NCI-H2196 (cell line): ENCODE results near the gene GPR108.

Experiments used
- DNase-seq: peaks from one replicate; lab custom pipeline; 2025; ENCODE audit not compliant: unreplicated experiment; lab: John Stamatoyannopoulos, UW

Gene GPR108

DNA sequence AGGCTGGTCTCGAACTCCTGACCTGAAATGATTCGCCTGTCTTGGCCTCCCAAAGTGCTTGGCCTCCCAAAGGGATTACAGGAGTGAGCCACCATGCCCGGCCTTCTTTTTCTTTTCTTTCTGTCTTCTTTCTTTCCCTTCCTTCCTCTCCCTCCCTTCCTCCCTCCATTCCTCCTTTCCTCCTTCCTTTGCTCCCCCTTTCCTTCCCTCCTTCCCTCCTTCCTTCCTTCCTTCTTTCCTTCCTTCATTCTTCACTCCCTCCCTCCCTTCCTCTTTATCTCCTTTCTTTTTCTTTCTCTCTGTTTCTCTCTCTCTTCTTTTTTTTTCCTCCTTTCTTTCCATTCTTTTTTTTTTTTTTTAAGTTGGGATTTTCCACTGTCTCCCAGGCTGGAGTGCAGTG lies 29.0 kb downstream of the GPR108 start:
- no peak for DNase-seq

DNA sequence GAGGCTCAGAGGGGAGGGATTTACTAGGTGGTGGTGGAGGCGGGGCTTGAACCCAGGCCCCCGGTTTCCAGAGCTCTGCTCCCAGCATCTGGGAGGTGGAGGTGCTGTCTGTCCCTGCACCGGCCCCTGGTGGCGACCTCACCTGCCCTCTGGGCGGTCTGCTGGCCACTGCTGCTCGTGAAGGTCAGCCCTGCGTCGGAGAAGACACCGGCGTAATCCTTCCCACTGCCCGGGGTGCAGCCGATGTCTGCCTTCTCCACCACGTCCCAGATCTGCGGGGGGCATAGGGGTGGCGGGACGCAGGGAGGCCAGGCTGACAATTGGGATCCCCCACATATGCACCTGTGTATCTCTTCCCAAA lies 29.7 kb downstream of the GPR108 start:
- no peak for DNase-seq

DNA sequence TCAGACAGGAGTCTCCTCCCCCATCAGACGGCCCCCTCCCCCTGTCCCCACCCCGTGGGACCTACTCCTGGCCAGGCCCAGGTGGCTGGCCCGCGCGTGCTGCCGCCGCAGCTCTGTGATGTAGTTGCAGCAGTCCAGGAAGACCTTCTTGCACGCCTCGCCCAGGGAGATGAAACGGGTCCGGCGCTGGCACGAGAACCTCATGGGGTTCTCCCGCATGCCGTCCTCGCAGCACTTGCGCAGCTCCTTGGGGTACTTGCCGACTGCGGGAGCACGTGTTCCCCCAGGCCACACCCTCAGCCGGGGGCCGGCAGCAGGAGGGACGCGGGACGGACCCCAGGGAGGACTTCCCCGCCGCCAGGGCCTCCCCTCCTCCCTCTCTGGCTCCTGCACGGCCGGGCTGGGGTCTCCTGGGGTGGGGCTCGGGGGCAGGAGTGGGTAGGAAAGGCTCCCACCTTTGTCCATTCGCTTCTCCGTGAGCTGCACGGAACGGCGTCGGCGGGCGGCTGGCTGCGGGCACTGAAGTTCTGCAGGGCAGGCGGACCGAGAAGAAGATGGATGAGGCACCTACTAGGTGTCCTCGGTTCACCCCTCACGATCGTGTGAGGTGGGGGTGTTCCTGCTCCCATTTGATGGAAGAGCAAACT lies 30.2 kb downstream of the GPR108 start:
- no peak for DNase-seq

DNA sequence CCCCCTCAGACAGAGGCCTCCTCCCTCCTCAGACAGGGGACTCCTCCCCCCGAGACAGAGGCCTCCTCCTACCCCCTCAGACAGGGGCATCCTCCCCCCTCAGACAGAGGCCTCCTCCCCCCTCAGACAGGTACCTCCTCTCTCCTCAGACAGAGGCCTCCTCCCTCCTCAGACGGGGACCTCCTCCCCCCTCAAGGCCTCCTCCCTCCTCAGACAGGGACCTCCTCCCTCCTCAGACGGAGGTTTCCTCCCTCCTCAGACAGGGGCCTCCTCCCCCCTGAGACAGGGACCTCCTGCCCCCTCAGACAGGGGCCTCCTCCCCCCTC lies 30.8 kb downstream of the GPR108 start:
- no peak for DNase-seq

DNA sequence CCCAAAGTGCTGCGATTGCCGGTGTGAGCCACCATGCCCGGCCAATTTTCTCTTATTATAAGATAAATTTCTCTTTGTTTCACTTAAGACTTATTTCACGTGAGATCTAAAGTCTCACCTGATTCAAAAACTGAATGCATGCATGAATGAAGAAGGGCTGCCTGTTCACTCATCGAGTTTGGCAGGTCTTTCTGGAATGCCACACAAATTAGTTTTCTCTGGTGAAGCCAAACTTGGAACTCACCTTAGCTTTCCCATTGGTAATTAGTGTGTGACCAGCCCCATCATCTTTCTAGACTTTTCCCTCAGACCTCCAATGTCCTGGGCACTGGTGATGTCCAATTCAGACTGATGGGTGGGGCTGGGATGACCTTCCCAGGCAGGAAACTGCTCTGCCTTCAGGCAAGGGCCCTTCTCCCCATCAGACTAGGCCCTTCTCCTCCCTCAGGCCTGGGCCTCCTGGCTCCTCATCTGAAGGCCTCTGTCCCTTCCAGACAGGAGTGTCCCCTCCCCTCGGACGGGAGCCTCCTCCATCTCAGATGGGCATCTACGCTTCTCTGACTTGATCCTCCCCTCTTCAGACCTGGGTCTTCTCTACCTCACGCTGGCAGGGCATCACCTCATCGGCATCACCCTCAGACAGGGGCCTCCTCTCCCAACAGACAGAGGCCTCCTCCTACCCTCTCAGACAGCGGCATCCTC lies 31.3 kb downstream of the GPR108 start:
- DNase-seq: no peak

DNA sequence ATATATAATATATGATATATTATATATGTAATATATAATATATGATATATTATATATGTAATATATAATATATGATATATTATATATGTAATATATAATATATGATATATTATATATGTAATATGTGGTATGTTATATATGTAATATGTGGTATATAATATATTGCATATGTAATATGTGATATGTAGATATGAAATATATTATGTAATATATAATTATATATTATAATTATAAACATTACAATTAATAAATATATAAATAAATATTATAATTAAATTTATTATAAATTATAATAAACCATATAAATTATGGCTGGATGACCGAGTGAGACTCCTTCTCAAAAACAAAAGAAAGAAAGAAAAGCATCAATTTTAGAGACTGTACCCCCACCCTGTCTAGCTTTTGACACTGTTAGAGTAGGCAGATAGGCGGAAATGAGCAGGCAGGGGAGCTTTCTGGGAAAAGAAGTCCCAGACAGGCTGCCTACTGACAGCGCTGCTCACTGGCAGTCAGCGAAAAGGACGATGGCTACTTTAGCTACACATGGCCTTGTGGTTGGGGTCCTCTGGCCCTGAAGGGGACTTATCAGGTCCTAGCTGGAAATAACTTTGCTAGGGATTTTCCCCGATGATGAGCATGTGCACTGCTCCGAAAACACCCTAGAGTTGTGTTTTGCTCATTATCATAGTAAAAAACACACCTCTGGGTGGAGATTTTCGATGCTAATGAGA lies 36.6 kb downstream of the GPR108 start:
- no peak for DNase-seq

DNA sequence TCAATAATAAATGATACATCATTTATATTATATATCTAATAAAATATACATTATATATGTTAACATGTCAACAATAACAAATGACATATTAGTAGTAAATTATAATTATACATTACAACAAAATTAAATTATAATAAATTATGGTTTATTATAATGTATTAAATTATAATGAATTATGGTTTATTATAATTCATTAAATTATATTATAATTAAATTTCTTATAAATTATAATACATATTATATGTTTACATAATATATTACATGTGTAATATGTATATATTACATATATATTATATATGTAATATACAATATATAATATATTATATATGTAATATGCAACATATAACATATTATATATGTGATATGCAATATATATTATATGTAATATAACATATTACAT lies 37.4 kb downstream of the GPR108 start:
- no peak for DNase-seq

DNA sequence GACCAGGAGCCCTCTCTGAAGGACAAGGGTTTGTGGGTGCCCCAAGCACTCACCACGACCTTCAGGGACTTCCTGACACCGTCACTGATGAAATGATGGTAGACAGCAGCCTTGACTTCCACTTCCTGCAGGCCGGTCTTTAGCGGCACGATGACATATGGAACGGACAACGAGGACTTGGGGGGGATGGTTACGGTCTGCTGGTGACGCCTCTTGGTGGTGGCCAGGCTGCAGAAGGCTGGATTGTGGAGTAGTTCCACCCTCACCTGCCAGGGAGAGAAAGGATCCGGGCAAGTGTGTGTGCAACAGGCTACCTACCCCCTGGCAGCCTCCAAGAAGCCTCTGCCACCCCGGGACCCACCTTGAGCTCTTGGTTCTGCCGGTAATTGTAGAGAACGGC lies 40.1 kb downstream of the GPR108 start:
- DNase-seq: no peak

DNA sequence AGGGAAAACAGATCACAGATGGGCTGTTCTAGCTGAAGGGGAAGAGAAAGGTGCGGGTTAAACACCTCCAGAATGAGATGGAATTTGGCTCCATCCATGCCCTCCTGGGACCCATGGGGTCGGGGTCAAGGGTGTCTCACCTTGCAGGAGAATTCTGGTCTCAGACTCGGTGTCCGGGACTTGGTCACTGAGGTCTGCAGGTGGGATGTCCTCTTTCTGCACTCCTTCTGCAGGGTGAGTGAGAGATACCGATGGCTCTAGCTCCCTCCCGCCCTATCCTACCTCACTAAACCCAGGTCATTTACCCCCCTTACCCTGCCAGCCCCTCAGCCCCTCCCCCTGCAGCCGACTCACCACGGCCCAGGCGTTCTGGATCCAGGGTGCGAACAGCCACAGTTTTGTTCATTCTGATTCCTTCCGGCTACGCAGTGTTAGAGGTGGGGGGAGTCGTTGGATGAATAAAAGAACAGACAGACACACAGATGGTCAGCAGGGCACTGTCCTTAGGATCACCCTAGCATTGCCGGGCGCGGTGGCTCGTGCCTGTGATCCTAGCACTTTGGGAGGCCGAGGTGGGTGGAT lies 41.0 kb downstream of the GPR108 start:
- DNase-seq: no peak

DNA sequence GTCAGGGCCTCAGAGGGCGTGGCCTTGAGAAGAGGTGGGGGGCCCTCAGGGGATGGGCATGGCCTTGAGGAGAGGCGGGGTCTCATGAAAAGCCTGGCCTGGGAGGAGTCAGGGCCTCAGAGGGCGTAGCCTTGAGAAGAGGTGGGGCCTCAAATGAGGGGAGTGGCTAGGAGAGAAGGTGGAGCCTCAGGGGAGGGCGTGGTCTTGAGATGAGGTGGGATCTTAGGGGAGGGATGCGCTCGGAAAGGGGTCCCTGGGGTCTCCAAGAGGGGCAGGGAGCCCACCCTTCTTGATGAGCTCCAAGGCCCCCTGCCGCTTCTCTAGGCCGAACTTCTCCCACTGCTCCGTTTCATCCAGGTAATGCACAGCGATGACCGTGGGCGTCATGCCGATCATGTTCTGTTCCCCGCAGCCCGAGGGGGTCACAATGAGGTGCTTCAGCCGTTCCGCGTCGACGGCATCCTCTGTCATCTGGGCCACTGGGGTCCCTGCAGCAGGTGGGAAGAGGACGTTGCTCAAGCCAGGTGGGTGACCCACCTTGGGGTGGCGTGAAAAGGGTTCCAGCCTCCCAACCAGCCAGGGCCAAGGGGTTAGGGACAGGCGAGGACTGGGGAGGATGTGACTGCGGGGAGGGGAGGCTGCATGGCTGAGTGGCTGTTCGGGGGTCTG lies 43.1 kb downstream of the GPR108 start:
- no peak for DNase-seq

DNA sequence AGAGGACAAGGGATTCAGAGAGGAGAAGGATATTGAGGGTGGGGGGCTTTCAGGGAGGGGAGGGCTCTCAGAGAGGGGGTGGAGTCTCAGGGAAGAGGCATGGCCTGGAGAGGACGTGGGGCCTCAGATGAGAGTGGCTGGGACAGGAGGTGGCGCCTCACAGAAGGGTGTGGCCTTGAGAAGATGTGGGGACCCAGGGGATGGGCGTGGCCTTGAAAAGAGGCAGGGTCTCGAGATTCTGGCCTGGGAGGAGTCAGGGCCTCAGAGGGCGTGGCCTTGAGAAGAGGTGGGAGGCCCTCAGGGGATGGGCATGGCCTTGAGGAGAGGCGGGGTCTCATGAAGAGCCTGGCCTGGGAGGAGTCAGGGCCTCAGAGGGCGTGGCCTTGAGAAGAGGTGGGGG lies 43.7 kb downstream of the GPR108 start:
- no peak for DNase-seq

DNA sequence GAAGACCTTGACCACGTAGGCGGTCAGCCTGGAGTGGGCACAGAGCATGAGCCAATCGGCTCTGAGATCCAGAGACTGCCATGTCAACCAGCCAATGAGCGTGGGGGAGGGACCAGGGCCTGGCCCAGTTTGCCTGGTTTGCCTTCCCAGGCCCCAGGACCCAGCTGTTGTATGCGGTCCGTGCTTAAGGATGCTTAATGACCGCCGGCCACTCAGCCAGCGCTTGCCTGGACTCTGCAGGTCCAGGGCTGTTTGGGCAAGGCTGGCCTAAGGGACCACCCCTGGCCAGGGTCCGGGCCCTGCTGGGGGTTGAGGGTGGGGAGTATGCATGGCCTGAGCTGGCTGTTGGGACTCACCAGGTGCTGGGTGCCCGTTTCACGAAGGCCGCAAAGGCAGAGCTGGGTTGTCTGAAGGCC lies 44.3 kb downstream of the GPR108 start:
- DNase-seq: no peak

DNA sequence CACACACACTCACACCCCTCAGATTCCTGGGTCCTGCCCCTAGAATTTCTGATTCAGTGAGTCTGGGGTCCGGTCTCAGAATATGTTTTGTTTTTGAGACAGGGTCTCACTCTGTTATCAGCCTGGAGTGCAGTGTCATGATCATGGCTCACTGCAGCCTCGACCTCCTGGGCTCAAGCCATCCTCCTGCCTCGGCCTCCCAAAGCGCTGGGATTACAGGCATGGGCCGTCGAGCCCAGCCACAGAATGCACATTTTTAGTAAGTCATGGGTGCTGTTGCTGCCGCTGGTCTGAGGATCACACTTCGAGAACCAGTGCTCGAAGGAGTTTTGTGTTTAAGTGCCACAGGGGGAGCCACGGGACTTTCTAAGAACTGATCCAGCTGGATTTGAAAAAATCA lies 45.4 kb downstream of the GPR108 start:
- no peak for DNase-seq

DNA sequence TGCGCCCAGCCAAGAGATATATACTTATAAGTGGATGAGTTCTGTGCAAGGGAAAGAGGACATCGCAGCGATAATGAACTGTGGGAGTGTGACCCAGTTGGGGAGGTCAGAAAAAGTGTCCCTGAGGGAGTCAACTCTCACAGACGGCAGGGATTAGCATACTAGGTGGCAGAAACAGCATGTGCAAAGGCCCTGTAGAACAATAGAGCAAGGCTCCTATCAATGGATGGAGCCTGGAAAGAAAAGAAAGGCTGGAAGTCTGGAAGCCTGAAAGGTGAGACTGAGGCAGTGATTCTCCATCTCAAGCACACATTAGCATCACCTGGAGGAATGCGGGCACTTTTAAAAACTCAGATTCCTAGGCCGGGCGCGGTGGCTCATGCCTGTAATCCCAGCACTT lies 46.0 kb downstream of the GPR108 start:
- no peak for DNase-seq

DNA sequence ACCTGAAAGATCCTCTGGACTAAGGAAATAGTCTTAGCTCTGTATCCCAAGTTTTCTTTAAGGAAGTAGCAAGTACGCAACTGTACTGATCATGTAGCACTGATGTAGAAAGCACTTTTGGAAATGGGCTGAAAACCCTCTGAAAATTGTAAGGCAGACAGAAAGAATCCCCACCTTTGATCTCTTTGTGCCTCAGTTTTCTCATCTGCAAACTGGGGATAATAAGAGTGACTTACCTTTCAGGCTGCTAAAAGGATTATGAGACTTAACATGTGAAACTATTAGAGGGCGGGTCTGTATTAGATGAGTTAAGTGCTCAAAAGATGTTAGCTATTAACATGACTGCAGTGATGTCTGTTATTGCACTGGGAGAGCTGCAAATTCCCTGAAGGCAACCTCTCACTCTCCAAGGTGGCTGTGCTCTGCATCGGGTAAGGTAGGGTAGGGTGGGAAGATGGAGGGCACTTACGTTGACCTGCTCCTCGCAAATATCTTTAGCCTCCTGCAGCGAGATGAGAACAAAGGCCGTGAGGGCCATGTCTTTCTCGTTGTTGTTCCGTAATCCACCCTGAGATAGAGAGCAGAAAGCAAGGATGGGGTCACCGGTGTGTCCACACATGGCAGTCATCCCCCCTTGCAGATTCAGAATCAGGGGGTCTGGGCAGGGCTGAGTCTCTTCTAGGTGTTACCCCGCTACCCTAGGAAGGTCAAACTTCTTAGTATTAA lies 47.1 kb downstream of the GPR108 start:
- no peak for DNase-seq

DNA sequence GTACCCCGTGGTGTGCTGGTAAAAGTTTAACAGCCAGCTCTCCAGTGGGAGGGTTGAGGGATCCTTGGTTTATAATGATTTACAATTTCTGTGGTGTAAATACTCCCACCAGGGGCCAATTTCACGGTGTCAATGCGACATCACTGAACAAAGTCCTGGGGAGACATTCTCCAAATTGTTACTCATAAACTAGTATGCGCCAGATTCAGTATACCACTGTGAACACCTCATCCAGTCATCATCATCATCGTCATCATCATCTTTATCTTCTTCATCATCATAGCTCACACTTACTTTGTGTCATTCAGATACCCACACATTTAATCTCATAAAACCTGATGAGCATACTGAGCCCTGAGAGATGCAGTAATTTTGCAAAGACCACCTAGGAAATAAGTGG lies 50.3 kb downstream of the GPR108 start:
- DNase-seq: no peak

DNA sequence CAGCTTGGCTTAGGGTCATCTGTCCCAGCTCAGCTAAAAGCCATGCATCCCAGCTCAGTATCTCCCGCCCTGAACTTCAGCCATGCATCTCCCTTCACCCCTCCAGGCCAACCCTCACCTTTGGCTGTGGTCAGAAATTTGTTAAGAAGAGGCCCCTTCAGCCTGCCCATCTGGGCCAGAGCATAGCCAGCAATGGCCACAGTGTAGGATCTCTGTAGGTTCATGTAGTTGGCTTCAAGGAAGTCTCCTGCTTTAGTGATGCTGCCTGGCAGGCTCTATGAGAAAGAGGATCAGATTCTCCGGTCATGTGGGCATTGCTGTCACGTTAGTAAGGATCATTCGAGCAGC lies 50.8 kb downstream of the GPR108 start:
- DNase-seq: no peak

DNA sequence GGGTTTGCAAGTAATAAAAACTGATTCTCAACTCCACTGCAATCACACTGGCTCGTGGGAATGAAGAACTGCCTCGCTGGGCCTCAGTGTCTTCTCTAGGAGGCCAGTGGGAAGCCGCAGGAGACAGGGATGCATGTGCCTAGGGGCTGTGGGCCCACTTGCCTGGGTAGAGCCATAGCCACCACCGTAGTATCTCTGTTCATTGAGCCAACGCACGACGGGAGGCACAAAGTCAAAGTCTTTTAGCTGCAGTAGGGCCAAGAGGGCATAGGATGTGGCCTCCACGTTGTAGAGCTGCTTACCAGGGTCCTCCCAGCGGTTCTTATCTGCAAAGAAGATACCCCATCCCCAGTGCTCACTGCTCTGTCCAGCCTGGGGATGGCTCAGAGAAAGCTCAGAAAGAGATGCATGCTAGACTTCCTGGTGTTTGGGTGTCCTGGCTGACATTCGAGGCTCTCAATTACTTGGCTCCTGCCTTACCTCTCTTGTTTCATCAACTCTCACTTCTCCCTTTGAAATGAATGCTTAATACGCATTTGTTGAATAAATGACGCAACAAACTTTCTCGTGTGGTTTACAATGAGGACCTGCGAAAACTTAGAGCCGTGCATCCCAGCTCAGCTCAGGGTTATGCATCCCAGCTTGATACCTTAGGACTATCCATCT lies 51.3 kb downstream of the GPR108 start:
- DNase-seq: no peak

DNA sequence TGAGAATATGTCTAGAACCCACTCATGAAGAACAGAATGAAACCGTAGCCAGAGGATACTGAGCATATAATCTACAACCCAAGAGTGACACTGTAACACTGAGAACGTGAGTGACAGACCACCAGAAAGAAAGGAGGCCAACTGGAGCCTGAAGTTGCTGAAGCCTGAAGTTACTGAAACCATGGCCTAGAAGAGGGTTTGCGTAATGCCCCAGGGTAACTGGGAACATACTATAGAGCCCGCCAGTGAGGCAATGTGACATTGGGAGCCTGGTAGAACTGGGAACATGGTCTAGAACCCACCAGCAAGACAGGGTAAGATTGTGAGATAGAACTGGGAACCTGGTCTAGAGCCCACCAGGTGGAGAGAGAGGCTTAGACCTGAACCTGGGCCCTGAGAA lies 51.9 kb downstream of the GPR108 start:
- no peak for DNase-seq

DNA sequence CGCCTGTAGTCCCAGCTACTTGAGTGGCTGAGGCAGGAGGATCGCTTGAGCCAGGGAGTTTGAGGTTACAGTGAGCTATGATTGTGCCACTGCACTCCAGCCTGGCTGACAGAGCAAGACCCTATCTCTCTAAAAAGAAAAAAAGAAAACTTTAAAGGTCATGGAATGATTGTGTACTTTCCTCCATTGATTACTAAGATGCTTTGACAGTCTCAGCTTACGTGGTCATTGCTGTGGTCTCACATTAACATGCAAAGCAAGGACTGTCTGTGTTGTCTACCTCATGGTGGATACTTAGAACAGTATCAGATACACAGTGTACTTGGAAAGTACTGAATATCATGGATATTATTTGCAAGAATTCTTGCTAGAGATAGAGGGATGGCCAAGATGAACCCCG lies 53.4 kb downstream of the GPR108 start:
- DNase-seq: no peak
